ENCODE measurements around the gene SYNE3. TPM values are rescaled to one million over a fixed set of nuclear protein-coding genes. Genes with fewer than 3 reads are reported as not detected.

The SYNE3 gene
- total and polyA plus RNA-seq, 9 of the 15 experiments (the other 6 are each of a cell fraction or from before 2014, with no cell fraction given) = 0.04 to 3.1 (median 0.55) TPM

DNA sequence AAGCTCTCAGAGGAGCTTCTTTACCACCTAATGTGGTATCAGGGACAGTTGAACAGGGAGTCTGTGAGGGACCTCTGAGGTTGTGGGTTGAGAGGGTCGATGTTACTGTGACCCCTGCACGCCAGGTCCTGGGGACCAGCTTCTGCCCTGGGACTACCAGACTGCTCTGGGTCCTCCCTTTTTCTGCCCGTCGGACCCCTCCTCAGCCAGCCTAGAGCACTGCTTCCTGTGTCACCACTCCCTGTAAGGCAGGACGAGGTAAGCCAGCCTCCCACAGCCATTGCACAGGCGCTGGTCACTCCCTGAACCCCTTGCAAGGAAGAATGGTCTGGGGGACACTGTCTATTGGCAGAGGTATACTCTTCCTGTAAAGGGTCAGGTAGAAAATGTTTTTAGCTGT, 38.1 kb downstream of the SYNE3 start:
- BruUV-seq (replicated peaks) = no TSS peak
- Histone ChIP-seq H3K9me1 (ENCODE audit: control insufficient read depth, insufficient read depth, low read length) (no peaks in the 10 kb centered on the region), H3K79me2 (ENCODE audit: control insufficient read depth, insufficient read depth, low read length) (no peaks in the 10 kb centered on the region), H3K4me1 (replicated peaks in 1 of 2; ENCODE audit: control insufficient read depth in 2 of 2, insufficient read depth in 2 of 2, low read length in 2 of 2) (peaks cover 0 to 8% of the 10 kb centered on the region in 2 experiments; a peak in 2 of 5 replicates), H2AFZ (ENCODE audit: low read depth, low read length) (no peak overlapping the region), H3K4me2 (ENCODE audit: insufficient read depth, low read length) (no peak overlapping the region), H4K20me1 (replicated peaks; ENCODE audit: control insufficient read depth, insufficient read depth, low read length) (peaks cover 11% of the 10 kb centered on the region), H3K4me3 (no peak overlapping the region), H3K9ac (ENCODE audit: insufficient read depth in 1 of 2, low read depth in 2 of 2, low read length in 2 of 2) (no peak overlapping the region), H3K9me3 (replicated peaks; ENCODE audit: control insufficient read depth, insufficient read depth, low read depth, low read length) (no peaks in the 10 kb centered on the region), H3K36me3 (ENCODE audit: control insufficient read depth, insufficient read depth, low read length) (no peaks in the 10 kb centered on the region), H3K27ac (ENCODE audit: extremely low read depth, low read depth, low read length) (no peak overlapping the region), H3K27me3 (ENCODE audit: control insufficient read depth in 2 of 2, insufficient read depth in 2 of 2, low read length in 2 of 2) (peaks cover 0 to 8% of the 10 kb centered on the region in 2 experiments; a peak in 1 of 5 replicates)
- ChIA-PET CTCF (ENCODE audit: low intra/inter-chr PET ratio) (no interaction called here), POLR2A (interaction anchor here (0.5 kb wide), 1 partner anchor 321 kb away, joined by 4 read pairs; no protein-coding TSS in a partner anchor)
- WGBS (ENCODE audit: insufficient coverage, low coverage, missing lambda C conversion rate) = 21% methylated on average over 3 of the region's 6 CpGs
- no peak for FAIRE-seq
- intact Hi-C loops (cut with micrococcal nuclease) = no loop called here
- in situ Hi-C loops (cut with MboI) = no loop called here
- ATAC-seq = no peak
- no peak for DNase-seq (ENCODE audit: extremely low read depth in 1 of 4, low spot score in 3 of 4)
- TF ChIP-seq GATAD2A (IDR thresholded peaks at IDR 0.05) (no peak), ETV6 (IDR thresholded peaks at IDR 0.05; ENCODE audit: borderline replicate concordance in 1 of 2, low read depth in 2 of 2, low read length in 1 of 2) (no peak), ETV6 (CRISPR knock-in tag; IDR thresholded peaks at IDR 0.05; ENCODE audit: borderline replicate concordance) (no peak), DPF2 (IDR thresholded peaks at IDR 0.05) (no peak), ZFX (CRISPR knock-in tag; IDR thresholded peaks at IDR 0.05) (no peak), TARDBP (IDR thresholded peaks at IDR 0.05) (no peak)
- TF ChIP-seq, protein P1, sequence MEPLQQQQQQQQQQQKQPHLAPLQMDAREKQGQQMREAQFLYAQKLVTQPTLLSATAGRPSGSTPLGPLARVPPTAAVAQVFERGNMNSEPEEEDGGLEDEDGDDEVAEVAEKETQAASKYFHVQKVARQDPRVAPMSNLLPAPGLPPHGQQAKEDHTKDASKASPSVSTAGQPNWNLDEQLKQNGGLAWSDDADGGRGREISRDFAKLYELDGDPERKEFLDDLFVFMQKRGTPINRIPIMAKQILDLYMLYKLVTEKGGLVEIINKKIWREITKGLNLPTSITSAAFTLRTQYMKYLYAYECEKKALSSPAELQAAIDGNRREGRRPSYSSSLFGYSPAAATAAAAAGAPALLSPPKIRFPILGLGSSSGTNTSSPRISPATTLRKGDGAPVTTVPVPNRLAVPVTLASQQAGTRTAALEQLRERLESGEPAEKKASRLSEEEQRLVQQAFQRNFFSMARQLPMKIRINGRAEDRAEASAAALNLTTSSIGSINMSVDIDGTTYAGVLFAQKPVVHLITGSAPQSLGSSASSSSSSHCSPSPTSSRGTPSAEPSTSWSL (CRISPR knock-in tag; IDR thresholded peaks at IDR 0.05; ENCODE audit: borderline replicate concordance) = no peak
